Stimulated activated CD4-positive, alpha-beta T cell treated with anti-CD3 and anti-CD28 coated beads, Interleukin-1b, Interleukin-23, amount 100 ng/mL, for 48 hours (primary cell): ENCODE results near the gene PPM1H.
"Not testable (repeated sequence)": the region's sequence is repeated elsewhere in the genome, so short reads cannot be mapped to it uniquely, and the experiment has no call there.

Experiments used
- DNase-seq: peaks from one replicate; pipeline ENCODE4 v3.0.0-alpha.2; 2020

Gene PPM1H

DNA sequence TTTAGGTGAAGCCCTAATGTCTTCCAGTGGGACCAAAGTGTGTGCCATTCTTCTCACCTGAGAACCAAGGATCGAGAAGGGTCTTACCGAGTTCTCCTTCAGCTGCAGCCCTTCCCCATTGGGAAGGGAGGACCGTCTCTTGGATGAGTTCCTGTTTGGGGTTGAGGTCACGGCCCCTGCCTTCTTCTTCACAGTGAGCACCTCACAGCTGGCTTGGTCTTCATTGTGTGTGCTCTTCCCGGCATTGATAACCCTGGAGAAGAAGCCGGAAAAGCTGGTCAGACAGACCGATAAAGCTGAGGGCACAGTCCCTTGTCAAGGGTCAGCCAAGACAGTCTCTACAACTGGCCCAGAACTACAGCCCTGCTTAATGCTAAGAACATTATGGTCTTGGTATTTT, 102.9 kb downstream of the PPM1H start:
- no peak for DNase-seq

DNA sequence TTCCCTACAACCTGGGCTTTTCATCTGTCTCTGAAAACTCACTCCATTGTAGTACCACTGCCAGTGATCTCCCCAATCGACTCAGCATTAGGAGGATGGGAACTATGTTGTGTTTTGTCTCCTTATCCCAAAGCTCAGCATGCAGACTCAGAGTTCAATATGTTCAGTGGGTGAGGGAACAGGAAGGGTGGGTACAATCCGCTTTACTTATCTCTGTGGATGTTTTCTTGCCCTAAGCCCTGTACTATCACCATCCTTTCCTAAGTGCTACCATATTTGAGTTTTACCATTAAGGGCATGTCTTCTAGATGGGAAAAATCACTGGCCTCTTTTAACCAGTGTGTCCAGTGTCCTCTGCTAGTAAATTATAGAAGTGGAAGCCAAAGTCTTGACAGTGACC, 107.1 kb downstream of the PPM1H start:
- no peak for DNase-seq

DNA sequence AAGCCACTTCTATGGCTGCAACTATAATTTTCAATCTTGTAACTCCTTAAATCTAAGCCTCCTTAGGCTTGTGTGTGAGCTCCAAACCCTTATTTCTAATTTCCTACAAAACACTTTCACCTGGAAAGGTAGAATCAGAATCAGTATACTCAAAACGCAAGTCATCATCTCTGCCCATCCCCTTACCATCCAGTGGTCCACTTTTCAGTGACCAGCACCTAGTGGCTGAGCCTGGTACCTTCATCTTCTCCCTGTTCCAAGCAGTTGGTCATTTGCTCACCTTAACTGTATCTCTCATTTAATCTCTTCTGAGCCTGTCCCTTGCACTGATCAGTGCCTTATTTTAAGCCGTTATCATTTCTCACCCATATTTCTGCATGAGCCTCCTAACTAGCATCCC, 107.9 kb downstream of the PPM1H start:
- DNase-seq = no peak

DNA sequence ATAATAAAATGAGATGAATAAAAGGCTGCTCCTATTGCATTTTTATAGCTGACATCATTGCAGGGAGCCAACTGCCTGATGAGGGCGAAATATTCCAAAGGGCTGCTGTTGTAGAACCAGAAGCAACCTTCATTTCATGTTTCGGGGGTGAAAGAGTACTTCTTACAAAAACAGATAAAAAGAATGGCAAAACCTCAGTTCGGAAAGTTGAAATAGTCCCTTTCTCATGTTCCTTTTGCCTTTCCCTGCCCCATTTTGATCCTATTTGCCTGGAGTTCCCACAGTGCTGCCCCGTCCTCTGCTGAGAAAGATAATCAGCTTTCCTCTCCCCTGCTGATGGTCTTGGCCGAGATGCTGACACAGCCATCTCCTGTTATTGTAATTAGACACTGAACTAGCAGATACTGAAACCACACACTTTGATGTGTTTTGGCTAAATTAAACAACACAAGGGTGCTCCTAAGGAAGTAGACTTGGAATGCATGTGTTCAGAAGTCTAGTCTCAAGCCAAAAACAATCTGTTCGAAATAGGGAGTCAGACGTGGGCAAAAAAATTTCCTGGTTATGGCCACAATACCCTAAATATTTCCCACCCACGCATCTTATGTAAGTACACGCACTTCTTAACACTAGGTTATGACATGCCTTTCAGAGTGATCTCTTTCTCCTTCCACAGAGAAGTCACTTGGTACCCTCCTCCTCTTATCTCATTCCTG, 117.2 kb downstream of the PPM1H start:
- DNase-seq = no peak

DNA sequence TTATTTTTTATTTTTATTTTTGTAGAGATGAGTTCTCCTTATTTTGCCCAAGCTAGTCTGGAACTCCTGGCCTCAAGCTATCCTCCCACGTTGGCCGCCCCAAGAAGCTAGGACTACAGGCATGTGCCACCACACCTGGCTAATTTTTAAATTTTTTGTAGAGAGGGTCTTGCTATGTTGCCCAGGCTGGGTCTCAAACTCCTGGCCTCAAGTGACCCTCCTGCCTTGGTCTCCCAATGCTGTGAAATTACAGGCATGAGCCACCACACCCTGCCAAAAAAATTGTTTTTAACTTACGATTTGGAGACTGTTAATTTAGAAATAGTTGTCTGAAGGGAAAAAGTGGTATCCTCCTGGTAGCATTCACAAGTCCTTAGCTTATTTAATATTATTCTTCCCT, 120.7 kb downstream of the PPM1H start:
- no peak for DNase-seq

DNA sequence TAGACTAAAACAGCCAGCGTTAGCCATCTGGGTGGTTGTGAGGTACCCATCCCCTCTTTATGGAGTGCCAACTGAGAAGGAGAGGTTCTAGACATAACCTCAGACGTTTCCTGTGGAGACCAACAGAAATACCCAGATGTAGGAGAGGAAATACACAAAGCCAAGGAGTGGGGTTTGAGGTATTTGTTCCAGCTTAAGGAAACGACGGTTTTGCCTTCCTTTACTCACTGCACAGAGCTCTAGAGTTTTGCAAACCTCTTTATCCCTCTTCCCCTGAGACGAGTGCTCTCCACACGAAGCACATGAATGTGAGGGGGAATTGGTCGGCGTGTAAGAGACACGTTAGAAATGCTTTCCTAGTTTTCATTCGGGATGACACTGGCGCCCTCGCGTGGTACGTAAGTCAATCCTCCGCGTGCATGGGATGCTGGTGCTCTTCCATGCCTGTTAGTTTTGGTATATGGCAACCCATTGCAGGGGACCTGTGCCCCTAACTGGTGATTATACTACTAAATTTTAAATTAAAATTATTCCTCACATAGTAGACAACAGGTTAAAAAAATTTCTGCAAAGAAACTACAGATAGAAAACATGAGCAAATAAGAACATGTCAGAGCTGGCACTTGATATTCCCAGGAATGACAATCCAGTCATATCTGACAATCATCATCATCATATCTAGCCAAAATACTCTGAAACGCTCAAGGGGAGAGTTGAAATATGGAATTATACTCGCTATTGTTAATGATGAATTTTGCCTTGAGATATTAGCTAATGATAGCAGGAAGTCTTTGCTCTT, 121.7 kb downstream of the PPM1H start:
- peak; percentile 30 for DNase-seq

DNA sequence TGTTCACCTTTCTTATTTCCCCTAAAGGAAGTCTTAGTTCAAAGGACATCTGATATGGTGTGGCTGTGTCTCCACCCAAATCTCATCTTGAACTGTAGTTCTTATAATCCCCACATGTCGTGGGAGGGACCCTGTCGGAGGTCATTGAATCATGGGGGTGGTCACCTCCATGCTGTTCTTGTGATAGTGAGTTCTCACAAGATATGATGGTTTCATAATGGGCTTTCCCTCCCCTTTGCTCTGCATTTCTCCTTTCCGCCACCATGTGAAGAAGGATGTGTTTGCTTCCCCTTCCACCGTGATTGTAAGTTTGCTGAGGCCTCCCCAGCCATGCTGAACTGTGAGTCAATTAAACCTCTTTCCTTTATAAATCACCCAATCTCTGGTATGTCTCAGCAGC, 123.5 kb downstream of the PPM1H start:
- not testable (repeated sequence) for DNase-seq

DNA sequence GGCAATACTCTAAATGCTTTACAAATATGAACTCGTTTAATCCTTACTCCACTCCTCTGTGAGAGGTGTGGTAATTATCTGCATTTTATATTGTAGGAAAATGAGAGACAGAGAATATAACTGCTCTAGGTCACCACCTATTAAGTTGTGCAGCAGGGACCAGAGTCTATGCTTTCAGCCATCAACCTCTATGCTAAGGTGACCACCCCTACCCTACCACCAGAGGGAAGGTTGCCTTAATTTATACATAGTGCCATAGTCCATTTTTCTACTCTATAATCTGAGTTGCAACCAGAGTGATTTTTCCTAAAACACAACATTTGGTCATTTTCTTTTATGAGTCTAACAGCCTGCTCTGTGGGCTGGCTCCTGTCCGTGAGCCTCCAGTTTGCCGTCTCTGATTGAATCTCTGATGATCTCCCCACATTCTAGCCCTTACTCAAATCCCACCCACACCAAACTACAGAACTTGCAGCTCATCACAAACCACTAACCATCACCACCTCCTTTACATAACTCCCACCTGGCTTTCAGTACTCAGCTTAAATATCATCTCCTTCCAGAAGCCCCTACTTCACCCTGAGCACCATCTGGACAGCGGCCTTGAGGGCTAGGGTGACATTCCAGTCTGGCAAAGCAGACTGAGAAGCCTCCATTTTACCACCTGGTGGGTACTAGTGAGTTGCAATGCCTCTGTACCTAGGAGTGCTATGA, 126.6 kb downstream of the PPM1H start:
- no peak for DNase-seq

DNA sequence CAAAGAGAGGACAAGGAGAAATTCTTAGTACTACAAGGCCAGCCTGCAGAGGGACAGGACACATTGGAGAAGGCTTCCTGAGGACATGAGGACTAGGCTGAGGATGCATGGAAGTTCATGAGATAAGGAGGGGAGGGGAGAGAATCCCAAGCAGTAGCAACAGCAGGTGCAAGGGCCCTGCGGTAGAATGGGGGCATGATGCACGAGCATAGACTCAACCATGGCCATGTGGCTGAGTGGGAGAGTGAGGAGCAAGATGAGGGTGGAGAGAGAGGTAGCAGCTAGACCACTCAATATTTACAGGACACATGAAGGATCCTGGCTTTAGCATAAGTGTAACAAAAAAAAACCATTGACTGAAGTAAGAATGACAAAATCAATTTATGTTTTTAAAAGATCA, 128.1 kb downstream of the PPM1H start:
- no peak for DNase-seq

DNA sequence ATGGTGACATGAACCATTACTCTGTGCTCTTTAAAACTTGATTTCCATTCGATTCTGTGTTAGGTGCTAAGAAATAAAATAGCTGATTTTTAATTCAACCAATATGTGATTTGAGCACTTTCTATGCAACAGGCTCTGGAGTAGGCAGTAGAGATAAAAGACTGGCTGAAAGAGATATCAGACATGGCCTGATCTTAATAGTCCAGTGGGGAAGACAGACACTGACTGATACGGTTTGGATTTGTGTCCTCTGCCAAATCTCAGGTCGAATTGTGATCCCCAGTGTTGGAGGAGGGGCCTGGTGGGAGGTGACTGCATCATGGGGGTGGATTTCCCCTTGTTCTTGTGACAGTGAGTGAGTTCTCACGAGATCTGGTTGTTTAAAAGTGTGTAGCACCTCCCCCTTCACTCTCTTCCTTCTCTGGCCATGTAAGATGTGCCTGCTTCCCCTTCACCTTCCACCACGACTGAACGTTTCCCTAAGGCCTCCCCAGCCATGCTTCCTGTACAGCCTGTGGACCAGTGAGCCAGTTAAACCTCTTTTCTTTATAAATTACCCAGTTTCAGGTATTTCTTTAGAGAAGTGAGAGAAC, 128.6 kb downstream of the PPM1H start:
- no peak for DNase-seq

DNA sequence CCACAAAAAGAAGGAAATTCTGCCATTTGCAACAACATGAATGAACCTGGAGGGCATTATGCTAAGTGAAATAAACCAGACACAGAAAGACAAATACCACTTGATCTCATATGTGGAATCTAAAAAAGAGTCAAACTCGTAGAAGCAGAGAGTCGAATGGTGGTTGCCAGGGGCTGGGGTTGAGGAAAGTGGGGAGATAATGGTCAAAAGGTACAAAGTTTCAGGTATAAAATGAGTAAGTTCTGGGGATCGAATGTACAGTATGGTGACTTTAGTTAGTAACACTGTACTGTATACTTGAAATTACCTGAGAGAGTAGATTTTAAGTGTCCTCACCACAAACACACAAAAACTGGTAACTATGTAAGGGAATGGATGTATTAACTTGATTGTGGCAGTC, 129.4 kb downstream of the PPM1H start:
- DNase-seq = no peak

DNA sequence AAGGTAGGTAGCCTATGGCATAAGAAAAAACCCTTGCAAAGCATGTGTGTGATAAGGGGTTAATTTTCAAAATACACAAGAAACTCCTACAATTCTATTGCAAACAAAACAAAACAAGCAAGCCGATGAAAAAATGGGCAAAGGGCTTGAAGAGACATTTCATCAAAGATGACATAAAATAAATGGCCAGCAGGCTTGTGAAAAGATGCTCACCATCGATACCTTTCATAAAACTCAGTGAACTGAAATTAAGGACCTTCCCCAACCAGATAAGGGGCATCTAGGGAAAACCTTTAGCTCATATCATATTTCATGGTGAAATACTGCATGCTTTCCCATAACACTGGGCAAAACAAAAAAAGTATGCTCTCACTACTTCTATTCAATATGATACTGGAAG, 131.2 kb downstream of the PPM1H start:
- DNase-seq = no peak

DNA sequence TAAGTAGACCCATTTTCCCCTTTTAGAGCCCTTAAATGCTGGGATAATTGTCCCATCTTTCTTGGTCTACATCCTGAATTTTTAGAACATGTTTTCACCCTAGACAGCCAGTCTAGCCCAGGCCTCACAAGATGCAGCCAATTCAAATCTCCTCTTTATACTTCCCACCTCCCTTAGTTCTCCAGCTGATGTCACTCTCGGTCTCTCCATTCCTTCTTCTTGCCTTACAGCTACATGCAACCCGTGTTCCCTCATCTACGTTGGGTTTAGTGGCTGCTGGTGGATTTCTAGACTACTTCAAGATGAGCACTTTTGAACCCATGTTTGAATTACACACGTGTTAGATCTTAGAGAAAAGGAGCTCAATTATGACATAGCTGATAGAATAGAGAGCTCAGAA, 132.0 kb downstream of the PPM1H start:
- DNase-seq = no peak

DNA sequence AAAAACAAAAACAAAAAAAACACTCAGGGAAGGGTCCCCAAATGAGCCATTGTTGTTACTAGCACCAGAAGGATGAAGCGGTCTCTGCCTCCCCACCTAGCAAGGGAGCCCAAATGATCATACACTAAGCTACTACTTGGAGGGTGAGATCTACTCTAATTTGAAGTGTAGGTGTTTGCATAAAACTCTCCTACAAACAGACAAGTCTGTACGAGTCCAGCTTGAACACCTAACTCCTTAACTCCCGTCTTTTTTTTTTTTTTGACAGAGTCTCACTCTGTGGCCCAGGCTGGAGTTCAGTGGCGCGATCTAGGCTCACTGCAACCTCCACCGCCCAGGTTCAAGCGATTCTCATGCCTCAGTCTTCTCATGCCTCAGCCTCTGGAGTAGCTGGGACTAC, 132.6 kb downstream of the PPM1H start:
- no peak for DNase-seq

DNA sequence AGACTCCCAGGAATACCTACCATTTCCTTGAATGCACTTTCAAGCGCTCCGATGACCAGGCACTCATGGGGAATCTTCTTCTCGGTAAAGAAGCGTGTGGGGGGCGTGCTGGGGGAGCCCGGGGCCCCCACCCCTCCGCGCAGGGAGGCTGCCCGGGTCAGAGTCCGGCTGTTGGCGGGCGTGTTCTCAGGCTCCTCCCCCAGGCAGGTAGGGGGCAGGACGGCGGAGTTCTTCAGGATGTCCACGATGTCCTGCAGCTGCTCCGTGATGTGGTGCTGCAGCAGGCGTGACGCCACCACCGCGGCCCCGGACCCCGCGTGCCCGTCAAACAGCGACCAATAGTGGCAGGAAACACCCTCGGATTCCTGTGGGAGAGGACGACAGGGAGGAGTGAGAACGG, 133.2 kb downstream of the PPM1H start:
- DNase-seq = no peak

DNA sequence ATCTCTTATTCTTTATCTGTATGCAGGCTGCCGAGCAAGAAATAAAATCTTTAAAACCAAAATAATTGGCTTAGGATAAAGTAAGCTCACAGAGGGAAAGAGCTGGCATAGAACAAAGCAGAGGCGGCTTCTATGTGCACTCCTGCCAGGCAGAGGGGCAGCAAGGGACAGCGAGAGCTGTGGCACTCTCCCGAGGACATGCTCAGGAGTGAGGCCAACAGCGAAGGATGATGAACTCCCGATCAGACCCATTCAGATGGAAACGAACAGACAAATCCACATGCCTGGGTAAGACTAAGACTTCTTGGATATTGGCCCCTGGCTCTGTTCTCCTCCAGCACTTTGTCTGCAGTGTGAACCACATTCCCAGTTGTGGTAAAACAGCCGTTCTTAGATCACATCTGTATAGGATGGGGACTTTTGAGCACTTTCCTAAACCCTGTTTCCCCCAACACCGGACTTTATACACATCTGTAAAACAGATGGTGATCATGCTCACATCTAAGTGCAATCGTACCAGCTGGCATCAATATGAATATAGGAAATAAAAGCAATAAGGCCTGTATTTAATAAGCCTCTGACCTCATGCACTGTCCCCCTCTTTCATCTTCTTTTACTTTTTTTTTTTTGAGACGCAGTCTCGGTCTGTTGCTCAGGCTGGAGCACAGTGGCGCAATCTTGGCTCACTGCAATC, 134.1 kb downstream of the PPM1H start:
- no peak for DNase-seq

DNA sequence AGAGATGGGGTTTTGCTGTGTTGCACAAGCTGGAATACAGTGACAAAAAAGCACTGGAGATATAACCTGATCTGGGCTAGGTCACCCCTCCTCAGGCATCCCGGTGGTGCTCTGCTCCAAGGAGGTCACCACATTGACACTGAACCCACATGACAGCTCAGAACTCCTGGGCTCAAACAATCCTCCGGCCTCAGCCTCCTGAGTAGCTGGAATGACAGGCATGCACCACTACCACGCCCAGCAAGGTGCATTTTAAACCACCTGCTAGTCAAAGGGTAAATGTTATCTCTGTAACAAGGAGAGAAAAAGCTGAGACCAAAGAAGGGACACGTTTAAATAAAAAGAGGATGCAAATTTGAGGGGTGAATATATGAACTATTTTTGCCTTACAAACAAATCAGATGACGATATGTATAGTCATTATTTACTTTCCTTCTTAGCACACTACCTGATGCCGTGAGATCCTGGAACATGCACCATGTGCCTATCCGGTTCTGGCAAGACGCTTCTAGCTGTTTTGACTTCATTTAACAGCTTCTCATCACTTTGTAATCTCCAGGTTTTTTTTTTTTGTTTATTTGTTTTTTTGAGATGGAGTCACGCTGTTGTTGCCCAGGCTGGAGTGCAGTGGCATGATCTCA, 135.1 kb downstream of the PPM1H start:
- DNase-seq = no peak

DNA sequence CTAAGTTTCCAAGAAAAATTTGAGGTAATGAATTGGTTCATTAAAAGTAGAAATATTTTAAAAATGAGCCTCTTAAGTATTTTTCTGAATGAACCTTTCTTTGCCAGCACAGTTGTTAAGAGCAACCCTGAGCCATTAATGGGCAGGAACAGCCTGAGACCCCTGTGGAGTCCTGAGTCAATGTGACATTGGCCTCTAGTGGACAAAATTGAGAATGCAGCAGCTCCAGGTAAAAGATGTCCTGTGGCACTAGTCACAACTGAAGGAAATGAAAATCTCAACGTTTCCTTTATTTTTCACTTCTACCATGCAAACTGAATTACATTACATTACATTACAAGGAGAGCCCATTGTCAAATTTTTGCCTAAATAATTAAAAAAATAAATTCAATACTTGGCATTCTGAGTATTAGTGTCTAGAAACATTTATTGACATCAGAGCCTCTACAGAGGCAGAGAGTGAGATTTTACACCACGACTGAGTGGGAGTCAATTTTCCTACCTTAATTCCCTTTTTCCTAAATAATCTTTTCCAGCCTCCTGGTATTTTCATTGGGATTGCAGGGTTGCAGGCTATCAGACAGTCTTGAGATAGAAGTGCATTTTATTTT, 135.7 kb downstream of the PPM1H start:
- DNase-seq = peak; percentile 32

DNA sequence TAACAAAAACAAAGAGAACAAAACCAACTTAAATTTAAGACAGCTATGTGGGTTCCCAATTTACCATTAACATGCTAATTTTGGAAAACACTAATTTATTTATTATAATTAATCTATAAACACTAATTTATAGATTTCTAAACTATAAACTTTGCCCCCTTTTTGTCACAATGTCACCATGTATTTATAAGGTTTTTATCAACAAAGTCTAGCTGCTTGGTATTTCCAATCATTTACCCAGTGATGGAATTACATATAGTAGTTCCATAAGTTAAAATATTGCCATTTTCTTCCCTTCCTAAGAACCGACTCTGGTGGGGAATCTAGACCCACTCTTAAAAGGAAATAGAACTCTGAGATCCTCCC, 140.7 kb downstream of the PPM1H start:
- DNase-seq = no peak

DNA sequence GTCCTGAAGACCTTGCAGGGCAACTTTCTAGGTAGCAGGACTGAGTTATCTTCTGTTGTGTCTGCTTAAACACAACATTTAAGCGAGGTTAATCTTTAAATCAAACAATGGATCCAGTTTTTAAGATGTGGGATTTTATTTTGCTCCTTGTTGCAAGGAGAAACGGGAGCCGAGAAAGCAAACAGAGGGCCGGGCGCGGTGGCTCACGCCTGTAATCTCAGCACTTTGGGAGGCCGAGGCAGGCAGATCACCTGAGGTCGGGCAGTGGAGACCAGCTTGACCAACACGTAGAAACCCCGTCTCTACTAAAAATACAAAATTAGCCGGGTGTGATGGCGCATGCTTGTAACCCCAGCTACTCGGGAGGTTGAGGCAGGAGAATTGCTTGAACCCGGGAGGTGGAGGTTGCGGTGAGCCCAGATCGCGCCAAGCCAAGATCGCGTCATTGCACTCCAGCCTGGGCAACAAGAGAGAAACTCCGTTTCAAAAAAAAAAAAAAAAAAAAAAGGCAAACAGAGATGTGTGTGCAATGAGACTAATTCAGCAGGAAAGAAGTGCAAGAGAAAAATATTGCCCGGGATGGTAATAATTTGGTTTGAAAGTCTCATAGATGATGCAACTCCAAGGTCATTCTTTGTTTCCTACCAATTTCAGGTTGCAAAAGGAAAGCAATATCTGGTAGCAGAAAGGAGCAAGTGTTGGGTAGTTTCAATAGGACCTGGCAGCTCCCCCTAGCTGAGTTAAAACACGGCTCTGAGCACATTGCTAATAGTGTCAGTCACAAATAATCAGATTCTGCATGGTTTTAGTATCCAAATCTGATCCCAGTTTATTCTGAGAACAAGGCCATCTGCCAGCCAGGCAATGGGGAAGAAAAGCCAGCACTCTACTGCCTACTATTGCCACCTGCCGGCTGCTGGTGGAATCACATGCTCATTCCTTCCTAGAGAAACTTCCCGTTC, 141.4 kb downstream of the PPM1H start:
- peak; percentile 68 for DNase-seq
